B cell (primary cell): ENCODE results near the gene KCNQ2. TPM values are rescaled to one million over a fixed set of nuclear protein-coding genes. Genes with fewer than 3 reads are reported as not detected.
A peak's percentile ranks its signal among the peaks of the same experiment; 100 is the strongest.

ENCODE experiments used
- ATAC-seq: fragments of 200-7000 bp; cut with Tn5 transposase; one replicate; pipeline ENCODE4 v1.10.0; 2021; ENCODE audit warnings: low read depth, mild to moderate bottlenecking, moderate number of reproducible peaks, moderate library complexity
- CTCF ChIA-PET: fragments of 350-600 bp; sonication (Branson Sonifier 250); formaldehyde crosslinking; loops from one replicate; lab custom pipeline; 2021; ENCODE audit warnings: antibody characterized with exemption, inconsistent platforms; lab: Charles Lee
- POLR2A ChIA-PET: fragments of 350-600 bp; sonication (Branson Sonifier 250); formaldehyde crosslinking; loops from one replicate; lab custom pipeline; 2021; ENCODE audit warnings: antibody characterized with exemption; lab: Charles Lee
- DNase-seq: peaks from one replicate; pipeline ENCODE4 v3.0.0; 2013
- H2AFZ ChIP-seq: 2 replicates; pipeline ENCODE4 v1.6.1; 2012; ENCODE audit warnings: mild to moderate bottlenecking, low read depth, low read length; ENCODE audit not compliant: insufficient read depth, poor library complexity, severe bottlenecking
- H3K27ac ChIP-seq, 2 donors: 1 replicate in 1 of 2; 2 replicates in 1 of 2; pipeline ENCODE4 v1.5.1; 2012 to 2013; ENCODE audit warnings: low read length in 2 of 2, mild to moderate bottlenecking in 2 of 2, moderate library complexity in 1 of 2
- H3K27me3 ChIP-seq, 4 experiments: fragments of 200-600 bp in 1 of 4; sonication (generic) in 1 of 4; replicated peaks in 1 of 4; 1 replicate in 2 of 4; 2 replicates in 2 of 4; pipeline versions ENCODE4 v1.6.1 to v1.7.0; 2013 to 2016; ENCODE audit warnings: low read length in 3 of 4, mild to moderate bottlenecking in 2 of 4, mixed read lengths in 1 of 4, moderate library complexity in 1 of 4; ENCODE audit not compliant: insufficient read depth in 4 of 4, control insufficient read depth in 3 of 4; ENCODE audit errors: control extremely low read depth in 1 of 4
- H3K36me3 ChIP-seq, 2 experiments: replicated peaks in 1 of 2; 1 replicate in 1 of 2; 2 replicates in 1 of 2; pipeline versions ENCODE4 v1.6.1 to v1.7.1; 2013; ENCODE audit warnings: low read length in 1 of 2; ENCODE audit not compliant: insufficient read depth in 2 of 2, control insufficient read depth in 1 of 2; ENCODE audit errors: control extremely low read depth in 1 of 2, extremely low read depth in 1 of 2
- H3K4me1 ChIP-seq, 2 donors: fragments of 200-600 bp in 1 of 2; sonication (generic) in 1 of 2; 1 replicate in 1 of 2; 2 replicates in 1 of 2; pipeline versions ENCODE4 v1.5.1 to v1.6.1; 2013 to 2017; ENCODE audit warnings: low read length in 2 of 2; ENCODE audit not compliant: control insufficient read depth in 2 of 2, insufficient read depth in 2 of 2
- H3K4me2 ChIP-seq: replicated peaks from 2 replicates; pipeline ENCODE3; 2012; ENCODE audit warnings: mild to moderate bottlenecking, low read depth, low read length; ENCODE audit not compliant: poor library complexity, severe bottlenecking
- H3K4me3 ChIP-seq, 5 experiments: fragments of 200-600 bp in 1 of 5; sonication (generic) in 1 of 5; 1 replicate in 3 of 5; 2 replicates in 2 of 5; pipeline versions ENCODE4 v1.5.1 to v1.7.0; 2011 to 2016; ENCODE audit warnings: low read length in 4 of 5, mild to moderate bottlenecking in 4 of 5, low read depth in 2 of 5, control low read depth in 1 of 5, moderate library complexity in 1 of 5; ENCODE audit not compliant: insufficient read depth in 1 of 5; ENCODE audit errors: control extremely low read depth in 1 of 5, extremely low read depth in 1 of 5
- H3K79me2 ChIP-seq: fragments of 200-600 bp; sonication (generic); one replicate; pipeline ENCODE4 v1.6.0; 2016; ENCODE audit warnings: low read length; ENCODE audit not compliant: control insufficient read depth, insufficient read depth
- H3K9ac ChIP-seq: fragments of 200-600 bp; sonication (generic); 2 replicates; pipeline ENCODE4 v1.6.1; 2017; ENCODE audit warnings: mild to moderate bottlenecking, low read length, moderate library complexity
- H3K9me3 ChIP-seq, 3 donors: one replicate each; pipeline versions ENCODE4 v1.6.1 to v1.7.1; 2013; ENCODE audit warnings: low read length in 2 of 3; ENCODE audit not compliant: control insufficient read depth in 2 of 3, insufficient read depth in 1 of 3; ENCODE audit errors: control extremely low read depth in 1 of 3
- H4K20me1 ChIP-seq: 2 replicates; pipeline ENCODE4 v1.6.0; 2012; ENCODE audit warnings: mild to moderate bottlenecking, low read length; ENCODE audit not compliant: insufficient read depth, control insufficient read depth, poor library complexity, severe bottlenecking
- H3K27ac Mint-ChIP-seq: one replicate; pipeline ENCODE4 v1.8.0; 2021; ENCODE audit warnings: mixed read lengths
- H3K27me3 Mint-ChIP-seq: one replicate; pipeline ENCODE4 v1.8.0; 2021; ENCODE audit warnings: mixed read lengths
- H3K4me1 Mint-ChIP-seq: one replicate; pipeline ENCODE4 v1.8.0; 2021; ENCODE audit warnings: mixed read lengths
- H3K4me3 Mint-ChIP-seq: one replicate; pipeline ENCODE4 v1.8.0; 2021; ENCODE audit warnings: mixed read lengths
- H3K9me3 Mint-ChIP-seq: one replicate; pipeline ENCODE4 v1.8.0; 2022; ENCODE audit warnings: mixed read lengths; ENCODE audit not compliant: insufficient read depth
- EZH2 ChIP-seq: IDR thresholded peaks from 2 replicates; pipeline ENCODE4 v1.6.1; 2012; ENCODE audit warnings: borderline replicate concordance, low read depth, mild to moderate bottlenecking, moderate library complexity, low read length; ENCODE audit not compliant: insufficient read depth, poor library complexity, severe bottlenecking
- WGBS: methylation state at CpG from one replicate; pipeline ENCODE4 v1.1.5; 2013; ENCODE audit warnings: missing lambda C conversion rate; ENCODE audit not compliant: insufficient coverage; 5-methylcytosine and 5-hydroxymethylcytosine counted together
- intact Hi-C: fragments of 100-400 bp; cut with micrococcal nuclease; formaldehyde crosslinking; loops from one replicate; pipeline ENCODE4 v1.10.0; 2022
- polyA plus RNA-seq: library from polyadenylated mRNA; depleted of rRNA; stranded (reverse); fragments of >200 nt; gene quantifications from 2 replicates; pipeline ENCODE4 v1.2.3, GENCODE V29; 2012
- total RNA-seq, 2 donors: library from RNA; stranded (reverse); fragments of 120-200 nt in 1 of 2; gene quantifications; 1 replicate in 1 of 2; 2 replicates in 1 of 2; pipeline versions ENCODE4 v1.2.3 to v1.2.4, GENCODE V29; 2013 to 2022
- TF ChIP-seq, protein P1 (sequence below): fragments of 200-600 bp; IDR thresholded peaks from one replicate; pipeline ENCODE4 v1.8.0; 2022; ENCODE audit warnings: antibody characterized with exemption, mild to moderate bottlenecking

KCNQ2 gene
- total and polyA plus RNA-seq, 2 donors (not counting 1 experiment from before 2014, with no cell fraction given), result 0.12 TPM; not detected in 1

DNA sequence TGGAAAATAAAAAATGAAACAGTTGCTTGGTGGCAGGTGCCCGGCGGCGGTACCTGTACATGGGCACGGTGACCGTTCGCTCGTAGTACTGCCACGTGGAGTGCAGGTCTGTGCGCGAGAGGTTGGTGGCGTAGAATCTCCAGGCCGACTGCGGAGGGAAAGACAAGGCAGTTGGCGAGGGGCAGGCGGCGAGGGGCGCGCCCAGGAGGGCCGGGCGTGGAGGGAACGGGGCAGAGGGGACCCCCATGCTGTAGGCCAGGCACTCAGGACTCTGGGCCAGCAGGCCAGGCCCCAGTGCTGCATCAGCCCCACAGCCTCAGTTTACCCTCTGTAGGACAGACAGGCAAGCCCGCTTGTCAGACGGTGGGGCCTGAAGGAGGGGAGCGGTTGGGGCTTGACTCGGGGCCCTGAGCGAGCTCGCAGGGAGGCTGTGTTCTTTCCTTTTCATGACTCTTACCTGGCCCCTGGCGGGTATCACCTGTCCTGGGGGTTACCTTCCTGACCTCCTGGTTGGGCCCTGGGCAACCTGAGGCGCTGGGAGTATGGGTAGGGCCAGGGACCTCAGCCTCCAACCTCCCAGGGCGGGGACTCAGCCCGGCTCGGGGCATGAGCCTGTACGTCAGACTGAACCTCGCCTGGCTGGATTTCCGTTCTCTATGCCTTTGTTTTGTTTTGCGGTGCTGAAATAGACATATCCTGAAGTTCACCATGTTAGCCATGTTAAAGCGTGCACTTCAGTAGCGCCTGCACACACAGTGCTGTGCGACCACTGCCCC lies 38.5 kb downstream of the KCNQ2 start:
- Histone ChIP-seq H3K4me3 (no peak overlapping the region), H4K20me1 (no peaks in the 10 kb centered on the region), H3K9me3 (peaks cover 0 to 30% (median 0%) of the 10 kb centered on the region in 3 donors), H3K36me3 (no peaks in the 10 kb centered on the region), H3K4me1 (peaks cover 8 to 14% of the 10 kb centered on the region in 2 donors), H3K27me3 (peaks cover 0 to 17% (median 0%) of the 10 kb centered on the region in 4 experiments), H2AFZ (peak overlapping the region; percentile 49), H3K4me2 (peak overlapping the region; percentile 47), H3K9ac (no peak overlapping the region), H3K27ac (no peak overlapping the region), H3K79me2 (no peaks in the 10 kb centered on the region)
- H3K27me3 Mint-ChIP-seq, result peaks cover 21% of the 10 kb centered on the region
- TF ChIP-seq, protein P1, sequence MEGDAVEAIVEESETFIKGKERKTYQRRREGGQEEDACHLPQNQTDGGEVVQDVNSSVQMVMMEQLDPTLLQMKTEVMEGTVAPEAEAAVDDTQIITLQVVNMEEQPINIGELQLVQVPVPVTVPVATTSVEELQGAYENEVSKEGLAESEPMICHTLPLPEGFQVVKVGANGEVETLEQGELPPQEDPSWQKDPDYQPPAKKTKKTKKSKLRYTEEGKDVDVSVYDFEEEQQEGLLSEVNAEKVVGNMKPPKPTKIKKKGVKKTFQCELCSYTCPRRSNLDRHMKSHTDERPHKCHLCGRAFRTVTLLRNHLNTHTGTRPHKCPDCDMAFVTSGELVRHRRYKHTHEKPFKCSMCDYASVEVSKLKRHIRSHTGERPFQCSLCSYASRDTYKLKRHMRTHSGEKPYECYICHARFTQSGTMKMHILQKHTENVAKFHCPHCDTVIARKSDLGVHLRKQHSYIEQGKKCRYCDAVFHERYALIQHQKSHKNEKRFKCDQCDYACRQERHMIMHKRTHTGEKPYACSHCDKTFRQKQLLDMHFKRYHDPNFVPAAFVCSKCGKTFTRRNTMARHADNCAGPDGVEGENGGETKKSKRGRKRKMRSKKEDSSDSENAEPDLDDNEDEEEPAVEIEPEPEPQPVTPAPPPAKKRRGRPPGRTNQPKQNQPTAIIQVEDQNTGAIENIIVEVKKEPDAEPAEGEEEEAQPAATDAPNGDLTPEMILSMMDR, result no peak
- TF ChIP-seq EZH2, result no peak
- CTCF ChIA-PET, result interaction anchor here (1.1 kb wide), 1 partner anchor 8 kb away, joined by 5 read pairs; no protein-coding TSS in a partner anchor
- H3K9me3 Mint-ChIP-seq, result no peaks in the 10 kb centered on the region
- peaks cover 16% of the 10 kb centered on the region for H3K4me1 Mint-ChIP-seq
- POLR2A ChIA-PET, result no interaction called here
- H3K27ac Mint-ChIP-seq, result peak overlapping the region; percentile 73
- DNase-seq (peak; percentile 24), ATAC-seq (peak; percentile 34)
- 91% methylated on average over 39 of the region's 39 CpGs for WGBS
- H3K4me3 Mint-ChIP-seq, result peak overlapping the region; percentile 37
- intact Hi-C loops, result no loop called here

DNA sequence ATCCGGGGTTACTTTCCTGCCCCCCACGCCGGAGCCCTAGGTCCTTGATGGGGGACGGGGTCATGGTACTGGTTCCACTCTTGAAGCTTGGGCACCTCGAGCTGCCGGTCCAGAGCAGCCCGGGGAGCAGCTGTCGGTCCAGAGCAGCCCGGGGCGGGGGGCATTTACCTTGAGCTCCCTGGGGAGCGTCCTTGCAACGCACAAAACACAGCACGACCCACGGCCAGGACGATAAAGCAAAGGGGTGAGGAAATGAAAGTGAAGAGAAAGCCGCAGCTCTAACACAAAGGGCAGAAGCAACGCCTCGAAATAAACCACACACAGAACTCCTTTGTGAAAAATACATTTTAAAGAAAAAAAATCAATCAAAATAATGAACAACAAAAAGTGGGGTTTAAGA lies 39.1 kb downstream of the KCNQ2 start:
- H3K4me3 Mint-ChIP-seq, result no peak overlapping the region
- POLR2A ChIA-PET, result no interaction called here
- H3K9me3 Mint-ChIP-seq, result no peaks in the 10 kb centered on the region
- WGBS, result 77% methylated on average over 13 of the region's 18 CpGs
- DNase-seq, result peak; percentile 23
- Histone ChIP-seq H3K79me2 (no peaks in the 10 kb centered on the region), H3K27me3 (peaks cover 0 to 16% (median 0%) of the 10 kb centered on the region in 4 experiments), H3K9me3 (peaks cover 0 to 30% (median 0%) of the 10 kb centered on the region in 3 donors), H3K27ac (no peak overlapping the region), H3K4me2 (no peak overlapping the region), H4K20me1 (no peaks in the 10 kb centered on the region), H3K9ac (no peak overlapping the region), H3K4me3 (no peak overlapping the region), H3K4me1 (peaks cover 8 to 14% of the 10 kb centered on the region in 2 donors), H2AFZ (no peak overlapping the region), H3K36me3 (no peaks in the 10 kb centered on the region)
- H3K27me3 Mint-ChIP-seq, result peaks cover 16% of the 10 kb centered on the region
- intact Hi-C loops, result no loop called here
- peaks cover 16% of the 10 kb centered on the region for H3K4me1 Mint-ChIP-seq
- TF ChIP-seq, protein P1, result no peak
- no peak for TF ChIP-seq EZH2
- ATAC-seq, result peak; percentile 35
- no peak overlapping the region for H3K27ac Mint-ChIP-seq
- CTCF ChIA-PET, result interaction anchor here (1.1 kb wide), 1 partner anchor 9 kb away, joined by 5 read pairs; no protein-coding TSS in a partner anchor
